BE2C (cell line): ENCODE measurements around the gene NTNG2.

Experiments used
- DNase-seq: peaks from one replicate; pipeline ENCODE4 v3.0.0-alpha.2; 2020
- H3K27me3 ChIP-seq: fragments of 250-450 bp; sonication (Bioruptor Pico); 2 replicates; pipeline ENCODE4 v1.5.1; 2020; ENCODE audit warnings: mild to moderate bottlenecking
- H3K36me3 ChIP-seq: fragments of 250-450 bp; sonication (Bioruptor Pico); 2 replicates; pipeline ENCODE4 v1.5.1; 2020; ENCODE audit warnings: mild to moderate bottlenecking
- H3K4me1 ChIP-seq: fragments of 250-450 bp; sonication (Bioruptor Pico); 2 replicates; pipeline ENCODE4 v1.5.1; 2020
- H3K4me3 ChIP-seq: 2 replicates; pipeline ENCODE4 v1.5.1; 2011; ENCODE audit warnings: low read depth, low read length
- H3K9me3 ChIP-seq: fragments of 250-450 bp; sonication (Bioruptor Pico); 2 replicates; pipeline ENCODE4 v1.5.1; 2020
- CTCF ChIP-seq: IDR thresholded peaks from 2 replicates; pipeline ENCODE4 v1.5.1; 2012; ENCODE audit warnings: mild to moderate bottlenecking, low read depth, low read length

NTNG2 gene

GRCh38 chr9:132245465-132245864 is 83.6 kb downstream of the NTNG2 start:
- Histone ChIP-seq H3K9me3 (no peaks in the 10 kb centered on the region), H3K4me1 (peaks cover 19% of the 10 kb centered on the region), H3K36me3 (no peaks in the 10 kb centered on the region), H3K27me3 (no peaks in the 10 kb centered on the region), H3K4me3 (no peak overlapping the region)
- DNase-seq = no peak
- no peak for TF ChIP-seq CTCF

GRCh38 chr9:132247942-132248341 is 86.1 kb downstream of the NTNG2 start:
- Histone ChIP-seq H3K9me3 (no peaks in the 10 kb centered on the region), H3K36me3 (no peaks in the 10 kb centered on the region), H3K4me1 (peaks cover 16% of the 10 kb centered on the region), H3K4me3 (no peak overlapping the region), H3K27me3 (no peaks in the 10 kb centered on the region)
- DNase-seq = no peak
- no peak for TF ChIP-seq CTCF

GRCh38 chr9:132249123-132249522 is 87.3 kb downstream of the NTNG2 start:
- peaks cover 16% of the 10 kb centered on the region for H3K4me1 ChIP-seq
- H3K4me3 ChIP-seq = no peak overlapping the region
- no peaks in the 10 kb centered on the region for H3K9me3 ChIP-seq
- no peak for TF ChIP-seq CTCF
- H3K27me3 ChIP-seq = no peaks in the 10 kb centered on the region
- H3K36me3 ChIP-seq = no peaks in the 10 kb centered on the region
- no peak for DNase-seq

- Histone ChIP-seq H3K36me3 (no peaks in the 10 kb centered on the region), H3K9me3 (no peaks in the 10 kb centered on the region), H3K4me3 (no peak overlapping the region), H3K4me1 (peaks cover 15% of the 10 kb centered on the region), H3K27me3 (no peaks in the 10 kb centered on the region)
- TF ChIP-seq CTCF = no peak
- no peak for DNase-seq
Observed at GRCh38 chr9:132249690-132250089, 87.8 kb downstream of the NTNG2 start.

- H3K4me1 ChIP-seq = peaks cover 6% of the 10 kb centered on the region
Observed at GRCh38 chr9:132250324-132251262, 88.7 kb downstream of the NTNG2 start.

More at GRCh38 chr9:132250324-132251262, 88.7 kb downstream of the NTNG2 start:
- Histone ChIP-seq H3K36me3 (no peaks in the 10 kb centered on the region), H3K4me3 (no peak overlapping the region), H3K27me3 (no peaks in the 10 kb centered on the region), H3K9me3 (no peaks in the 10 kb centered on the region)
- no peak for DNase-seq
- no peak for TF ChIP-seq CTCF
